HG03280 (cell line): ENCODE results near the gene ARF1.

Experiments used
- ATAC-seq: cut with Tn5 transposase; IDR thresholded peaks from one replicate; pipeline ENCODE4 v1.9.1; 2021; ENCODE audit warnings: mild to moderate bottlenecking, moderate library complexity; ENCODE audit not compliant: unreplicated experiment

The ARF1 gene

GRCh38 chr1:228117335-228117734 lies 34.8 kb downstream of the ARF1 start:
- no peak for ATAC-seq

GRCh38 chr1:228118040-228118439 lies 35.5 kb downstream of the ARF1 start:
- no peak for ATAC-seq

- ATAC-seq, result no peak
Measured at GRCh38 chr1:228120351-228120750, 37.8 kb downstream of the ARF1 start.

- no peak for ATAC-seq
Measured at GRCh38 chr1:228120857-228121489, 38.5 kb downstream of the ARF1 start.

- no peak for ATAC-seq
Measured at GRCh38 chr1:228122921-228123441, 40.5 kb downstream of the ARF1 start.

- ATAC-seq, result no peak
Measured at GRCh38 chr1:228123505-228123904, 41.0 kb downstream of the ARF1 start.

- ATAC-seq, result no peak
Measured at GRCh38 chr1:228125185-228125584, 42.7 kb downstream of the ARF1 start.

GRCh38 chr1:228131766-228132165 lies 49.3 kb downstream of the ARF1 start:
- ATAC-seq, result no peak

- ATAC-seq, result no peak
Measured at GRCh38 chr1:228134591-228134990, 52.1 kb downstream of the ARF1 start.

GRCh38 chr1:228136901-228137300 lies 54.4 kb downstream of the ARF1 start:
- no peak for ATAC-seq

- ATAC-seq, result no peak
Measured at GRCh38 chr1:228139406-228139930, 57.0 kb downstream of the ARF1 start.

GRCh38 chr1:228139931-228140723 lies 57.6 kb downstream of the ARF1 start, which contains the start of gene GUK1:
Gene GUK1 (plus strand): TSS chr1:228140279. CDS start chr1:228140303, 24 bp downstream.
- ATAC-seq, result peak; percentile 90

- ATAC-seq, result no peak
Measured at GRCh38 chr1:228140724-228141225, 58.3 kb downstream of the ARF1 start.

- no peak for ATAC-seq
Measured at GRCh38 chr1:228141226-228142044, 58.9 kb downstream of the ARF1 start.

GRCh38 chr1:228142155-228142691 lies 59.7 kb downstream of the ARF1 start:
- ATAC-seq, result no peak

GRCh38 chr1:228142701-228143136 lies 60.2 kb downstream of the ARF1 start:
- ATAC-seq, result no peak

- no peak for ATAC-seq
Measured at GRCh38 chr1:228143480-228144192, 61.1 kb downstream of the ARF1 start.

GRCh38 chr1:228144193-228144992 lies 61.9 kb downstream of the ARF1 start:
- ATAC-seq, result no peak

- ATAC-seq, result no peak
Measured at GRCh38 chr1:228144993-228145343, 62.5 kb downstream of the ARF1 start.
